ENCODE results near the gene SMCR8.
"Not testable (repeated sequence)": the region's sequence is repeated elsewhere in the genome, so short reads cannot be mapped to it uniquely, and the experiment has no call there.

SMCR8 gene

DNA sequence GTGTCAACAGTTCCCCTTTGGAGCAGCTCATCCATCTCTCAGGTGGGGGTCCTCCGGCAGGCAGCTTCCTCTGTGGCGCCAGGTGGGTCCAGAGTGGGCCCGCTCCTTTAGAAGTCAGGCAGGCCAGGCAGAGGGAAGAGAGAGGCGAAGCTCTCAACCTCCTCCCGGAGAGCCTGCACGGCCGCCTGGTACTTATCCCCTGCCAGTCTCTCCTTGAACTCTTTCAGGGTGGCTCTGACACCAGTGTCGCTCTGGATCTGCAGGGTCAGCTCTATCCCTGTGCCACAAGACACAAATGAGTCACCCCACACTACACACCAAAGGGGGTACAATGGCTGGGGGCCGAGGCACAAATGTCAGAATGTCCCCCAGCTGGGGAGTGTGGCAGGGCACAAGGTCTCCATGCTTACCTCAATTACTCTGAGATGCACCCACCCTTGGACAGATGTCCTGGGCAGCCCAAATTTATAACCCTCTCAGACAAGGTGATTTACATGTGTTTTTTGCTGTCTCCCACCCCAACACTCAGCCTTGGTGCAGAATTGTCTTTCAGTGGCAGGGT lies 13.6 kb downstream of the SMCR8 start:
- FAIRE-seq (no peak), DNase-seq (ENCODE audit: insufficient read length) (no peak)
- TF ChIP-seq POLR2A (IDR thresholded peaks at IDR 0.05; ENCODE audit: low read depth, low read length), result no peak
- TF ChIP-seq POLR2AphosphoS5 (IDR thresholded peaks at IDR 0.05; ENCODE audit: low read depth, low read length), result 0 out of 2 replicates have a peak, but pooled peaks have one; percentile 38

DNA sequence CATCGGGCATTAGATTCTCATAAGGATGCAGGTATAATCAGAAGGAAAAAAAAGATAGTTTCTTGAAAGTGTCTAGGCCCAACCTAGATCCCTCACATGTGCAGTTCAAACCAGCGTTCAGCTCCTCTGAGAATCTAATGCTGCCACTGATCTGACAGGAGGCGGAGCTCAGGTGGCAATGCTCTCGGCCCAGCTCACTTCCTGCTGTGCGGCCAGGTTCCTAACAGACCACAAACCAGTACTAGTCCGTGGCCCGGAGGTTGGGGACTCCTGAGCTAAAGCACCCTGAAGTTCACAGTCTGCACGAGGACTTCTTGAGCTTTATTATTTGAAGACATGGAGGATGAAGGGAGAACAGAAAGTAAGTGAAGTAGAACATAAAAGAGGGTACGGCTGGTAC lies 16.8 kb downstream of the SMCR8 start:
- TF ChIP-seq POLR2AphosphoS5 (IDR thresholded peaks at IDR 0.05; ENCODE audit: low read depth, low read length) (no peak), TAF1 (IDR thresholded peaks at IDR 0.05; ENCODE audit: borderline replicate concordance, low read depth, low read length) (no peak), POLR2A (IDR thresholded peaks at IDR 0.05; ENCODE audit: low read depth, low read length) (no peak)
- no peak for FAIRE-seq

DNA sequence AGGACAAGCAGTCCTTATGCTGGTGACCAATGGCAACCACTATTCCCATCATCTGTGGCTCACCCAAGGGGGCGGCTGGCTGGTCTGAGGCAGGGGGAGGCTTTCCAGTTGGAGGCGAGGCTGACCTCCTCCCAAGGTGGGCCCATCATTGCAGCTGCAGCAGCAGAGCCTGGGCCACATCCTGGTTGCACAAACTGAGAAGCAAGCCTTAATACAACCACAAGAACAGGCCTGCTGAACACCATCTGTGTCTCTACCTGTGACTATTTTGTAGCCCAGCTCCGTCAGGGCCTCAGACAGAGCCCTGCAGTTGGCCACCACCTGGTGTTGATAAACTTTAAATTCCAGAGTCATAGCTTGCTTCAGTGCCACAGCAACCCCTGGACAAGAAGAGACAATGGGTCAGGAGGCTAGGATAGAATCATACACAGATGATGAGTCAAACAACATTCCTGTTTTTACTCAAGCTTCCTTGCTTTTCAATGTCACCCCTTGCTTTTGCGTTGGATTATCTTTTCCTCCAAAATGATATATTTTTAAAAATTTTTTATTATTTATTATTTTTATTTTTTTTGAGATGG lies 17.9 kb downstream of the SMCR8 start:
- no peak for FAIRE-seq
- no peak for DNase-seq (ENCODE audit: insufficient read length)
- no peak for TF ChIP-seq POLR2AphosphoS5 (IDR thresholded peaks at IDR 0.05; ENCODE audit: low read depth, low read length)

More for the DNA sequence above, 16.8 kb downstream of the SMCR8 start:
- no peak for DNase-seq (ENCODE audit: insufficient read length)

DNA sequence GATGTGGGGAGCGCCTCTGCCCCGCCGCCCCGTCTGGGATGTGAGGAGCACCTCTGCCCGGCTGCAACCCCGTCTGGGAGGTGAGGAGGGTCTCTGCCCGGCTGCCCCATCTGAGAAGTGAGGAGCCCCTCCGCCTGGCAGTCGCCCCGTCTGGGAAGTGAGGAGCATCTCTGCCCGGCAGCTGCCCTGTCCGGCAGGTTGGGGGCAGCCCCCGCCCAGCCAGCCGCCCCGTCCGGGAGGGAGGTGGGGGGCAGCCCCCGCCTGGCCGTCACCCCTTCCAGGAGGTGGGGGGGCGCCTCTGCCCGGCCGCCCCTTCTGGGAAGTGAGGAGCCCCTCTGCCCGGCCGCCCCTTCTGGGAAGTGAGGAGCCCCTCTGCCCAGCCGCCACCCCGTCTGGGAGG lies 23.1 kb downstream of the SMCR8 start:
- DNase-seq (ENCODE audit: insufficient read length); FAIRE-seq: not testable (repeated sequence)

DNA sequence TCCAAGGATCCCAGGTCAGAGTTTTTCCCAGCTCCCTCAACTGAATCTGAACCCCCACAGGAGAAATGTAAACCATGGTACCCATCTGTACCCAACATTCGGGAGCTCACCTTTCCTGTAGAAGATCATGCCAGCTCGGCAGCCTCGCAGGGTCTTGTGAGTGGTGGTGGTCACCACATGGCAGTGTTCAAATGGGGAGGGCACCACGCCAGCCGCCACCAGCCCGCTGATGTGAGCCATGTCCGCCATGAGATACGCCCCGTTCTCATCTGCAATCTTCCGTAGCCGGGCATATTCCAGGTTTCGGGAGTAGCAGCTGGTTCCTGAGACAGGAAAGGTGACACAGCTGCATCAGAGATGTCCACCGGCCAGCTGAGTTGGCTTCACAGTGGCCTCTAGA lies 24.8 kb downstream of the SMCR8 start:
- TF ChIP-seq POLR2A (IDR thresholded peaks at IDR 0.05; ENCODE audit: low read depth, low read length), result no peak
- no peak for TF ChIP-seq POLR2AphosphoS5 (IDR thresholded peaks at IDR 0.05; ENCODE audit: low read depth, low read length)
- TF ChIP-seq TAF1 (IDR thresholded peaks at IDR 0.05; ENCODE audit: borderline replicate concordance, low read depth, low read length), result no peak
- no peak for FAIRE-seq
- DNase-seq (ENCODE audit: insufficient read length), result no peak

DNA sequence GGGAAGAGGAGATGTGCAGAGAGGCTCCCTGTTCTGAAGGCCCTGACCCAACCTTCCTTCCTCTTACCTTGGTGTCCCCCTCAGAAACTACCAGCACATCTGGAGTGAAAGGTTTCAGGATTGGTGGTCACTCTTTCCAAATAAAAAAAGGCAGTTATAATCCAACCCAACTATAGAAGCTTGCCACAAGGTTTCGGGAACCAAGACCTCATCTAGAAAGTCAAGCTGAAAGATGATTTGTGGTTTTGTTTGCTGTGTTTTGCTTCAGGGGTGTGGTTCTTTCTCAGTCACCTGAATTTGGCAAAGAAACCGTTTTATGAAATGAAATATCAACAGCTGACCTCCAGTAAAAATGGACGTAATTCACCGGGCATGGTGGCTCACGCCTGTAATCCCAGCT lies 28.9 kb downstream of the SMCR8 start:
- TF ChIP-seq POLR2AphosphoS5 (IDR thresholded peaks at IDR 0.05; ENCODE audit: low read depth, low read length), result no peak
- no peak for TF ChIP-seq TAF1 (IDR thresholded peaks at IDR 0.05; ENCODE audit: borderline replicate concordance, low read depth, low read length)
- no peak for TF ChIP-seq POLR2A (IDR thresholded peaks at IDR 0.05; ENCODE audit: low read depth, low read length)
- DNase-seq (ENCODE audit: insufficient read length), result no peak
- FAIRE-seq, result no peak

DNA sequence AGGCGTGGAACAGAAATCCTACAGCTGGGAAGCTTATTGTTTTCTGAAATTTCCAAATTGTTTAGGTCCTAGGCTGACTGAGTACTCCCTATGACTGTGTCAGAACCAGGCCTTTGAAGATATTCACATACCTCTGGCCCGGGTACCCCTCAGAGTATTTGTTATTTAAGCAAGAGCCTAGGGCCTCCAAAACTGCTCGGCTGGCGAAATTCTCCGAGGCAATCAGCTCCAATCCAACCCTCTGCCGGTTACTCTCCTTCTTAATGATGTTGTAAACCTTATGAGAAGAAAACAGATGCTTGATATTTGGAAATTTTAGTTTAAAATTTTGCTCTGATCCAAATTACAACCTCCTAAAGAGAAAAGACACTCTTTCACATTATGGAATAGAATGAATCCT lies 38.4 kb downstream of the SMCR8 start:
- TF ChIP-seq POLR2A (IDR thresholded peaks at IDR 0.05; ENCODE audit: low read depth, low read length), result no peak
- no peak for TF ChIP-seq TAF1 (IDR thresholded peaks at IDR 0.05; ENCODE audit: borderline replicate concordance, low read depth, low read length)
- TF ChIP-seq POLR2AphosphoS5 (IDR thresholded peaks at IDR 0.05; ENCODE audit: low read depth, low read length), result no peak
- no peak for DNase-seq (ENCODE audit: insufficient read length)
- FAIRE-seq, result no peak

DNA sequence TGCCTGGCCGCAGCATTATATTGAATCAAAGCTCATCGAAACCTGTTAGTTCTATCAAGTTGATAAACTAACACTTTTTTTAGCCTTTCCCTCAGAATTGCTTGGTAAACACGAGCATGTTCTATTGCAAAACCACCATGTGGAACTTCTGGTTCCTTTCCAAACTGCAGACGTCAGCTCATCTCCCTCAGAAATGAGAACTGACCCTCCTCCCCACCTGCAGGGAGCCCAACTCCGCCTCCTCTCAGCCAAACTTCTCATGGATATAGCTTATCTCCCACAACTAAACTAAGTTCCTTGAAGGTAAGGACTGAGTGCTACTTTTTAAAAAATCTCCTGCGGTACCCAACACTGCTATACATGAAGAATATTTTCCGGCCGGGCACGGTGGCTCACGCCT lies 41.5 kb downstream of the SMCR8 start:
- DNase-seq (ENCODE audit: insufficient read length) (no peak), FAIRE-seq (no peak)
- no peak for TF ChIP-seq TAF1 (IDR thresholded peaks at IDR 0.05; ENCODE audit: borderline replicate concordance, low read depth, low read length)
- no peak for TF ChIP-seq POLR2A (IDR thresholded peaks at IDR 0.05; ENCODE audit: low read depth, low read length)
- no peak for TF ChIP-seq POLR2AphosphoS5 (IDR thresholded peaks at IDR 0.05; ENCODE audit: low read depth, low read length)

DNA sequence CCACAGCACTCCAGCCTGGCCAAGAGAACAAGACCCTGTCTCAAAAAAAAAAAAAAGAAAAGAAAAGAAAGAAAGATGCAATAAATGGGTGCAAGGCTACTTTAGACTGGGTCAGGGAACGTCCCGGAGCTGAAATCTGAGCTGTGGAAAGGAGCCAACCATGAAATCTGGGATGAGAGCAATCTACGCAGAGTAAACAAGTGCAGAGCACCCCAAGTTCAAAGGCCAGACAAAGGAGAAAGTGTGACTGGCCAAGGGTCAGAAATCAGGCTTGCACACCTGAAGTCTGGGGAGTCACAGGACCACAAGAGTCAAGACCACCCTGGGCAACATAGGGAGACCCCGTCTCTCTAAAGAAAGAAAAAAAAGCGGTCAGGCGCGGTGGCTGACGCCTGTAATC lies 45.4 kb downstream of the SMCR8 start:
- DNase-seq (ENCODE audit: insufficient read length) (no peak), FAIRE-seq (no peak)
- no peak for TF ChIP-seq TAF1 (IDR thresholded peaks at IDR 0.05; ENCODE audit: borderline replicate concordance, low read depth, low read length)
- TF ChIP-seq POLR2A (IDR thresholded peaks at IDR 0.05; ENCODE audit: low read depth, low read length), result no peak
- TF ChIP-seq POLR2AphosphoS5 (IDR thresholded peaks at IDR 0.05; ENCODE audit: low read depth, low read length), result no peak

DNA sequence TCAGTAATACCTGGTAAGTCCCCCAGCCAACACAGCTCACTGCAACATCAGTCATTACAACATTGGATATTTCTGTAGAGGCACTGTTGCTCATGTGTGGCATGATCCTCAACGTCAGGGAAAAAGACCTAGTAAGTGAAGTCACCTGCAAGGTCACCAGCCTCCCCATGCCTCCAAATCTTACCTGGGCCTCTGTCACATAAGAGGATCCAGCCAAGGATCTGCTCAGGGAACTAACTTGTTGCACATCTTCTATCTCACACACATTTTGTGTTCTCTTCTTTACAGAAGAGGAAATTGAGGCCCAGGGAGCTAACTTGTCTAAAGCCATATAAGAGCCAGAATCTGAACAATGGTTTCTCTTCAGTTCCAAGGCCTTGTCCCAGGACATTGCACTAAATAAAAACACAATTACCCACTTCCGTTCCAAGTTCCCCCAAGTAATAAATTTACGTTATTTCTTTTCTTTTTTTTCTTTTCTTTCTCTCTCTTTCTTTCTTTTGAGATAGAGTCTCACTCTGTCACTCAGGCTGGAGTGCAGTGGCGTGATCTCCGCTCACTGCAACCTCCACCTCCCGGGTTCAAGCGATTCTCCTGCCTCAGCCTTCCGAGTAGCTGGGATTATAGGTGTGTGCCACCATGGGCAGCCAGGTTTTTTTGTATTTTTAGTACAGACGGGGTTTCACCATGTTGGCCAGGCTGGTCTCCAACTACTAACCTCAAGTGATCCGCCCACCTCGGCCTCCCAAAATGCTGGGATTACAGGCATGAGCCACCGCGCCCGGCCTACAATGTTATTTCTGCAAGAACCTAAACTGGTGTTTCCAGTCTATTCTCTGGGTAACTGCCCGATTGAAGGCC lies 47.0 kb downstream of the SMCR8 start:
- DNase-seq (ENCODE audit: insufficient read length), result no peak
- TF ChIP-seq POLR2AphosphoS5 (IDR thresholded peaks at IDR 0.05; ENCODE audit: low read depth, low read length), result no peak
- no peak for TF ChIP-seq TAF1 (IDR thresholded peaks at IDR 0.05; ENCODE audit: borderline replicate concordance, low read depth, low read length)
- no peak for TF ChIP-seq POLR2A (IDR thresholded peaks at IDR 0.05; ENCODE audit: low read depth, low read length)
- no peak for FAIRE-seq

DNA sequence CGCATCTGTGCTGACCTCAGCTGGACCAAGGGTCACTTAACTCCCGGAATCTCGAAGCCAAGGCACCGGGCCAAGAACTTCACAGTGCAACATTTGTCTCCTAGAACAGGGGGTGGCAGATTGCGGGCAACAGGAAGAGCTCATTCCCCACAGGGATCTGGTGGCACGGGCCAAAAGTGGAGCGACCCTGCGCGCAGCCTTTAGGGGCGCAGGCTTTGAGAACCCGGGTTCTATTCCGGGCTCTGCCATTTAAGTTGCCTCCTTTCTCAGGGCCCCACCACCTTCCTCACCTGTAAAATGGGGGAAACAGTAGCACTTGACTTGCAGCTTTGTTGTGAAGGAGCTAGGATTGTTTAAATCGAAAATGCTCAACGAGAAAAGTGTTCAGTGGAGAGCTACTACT lies 47.6 kb downstream of the SMCR8 start:
- no peak for TF ChIP-seq POLR2A (IDR thresholded peaks at IDR 0.05; ENCODE audit: low read depth, low read length)
- no peak for TF ChIP-seq POLR2AphosphoS5 (IDR thresholded peaks at IDR 0.05; ENCODE audit: low read depth, low read length)
- TF ChIP-seq TAF1 (IDR thresholded peaks at IDR 0.05; ENCODE audit: borderline replicate concordance, low read depth, low read length), result no peak
- FAIRE-seq, result peak; percentile 53
- no peak for DNase-seq (ENCODE audit: insufficient read length)

Data from GM12892 (cell line).